Hepatocyte (in vitro differentiated cells): ENCODE measurements around the gene SOAT2. TPM values are rescaled to one million over a fixed set of nuclear protein-coding genes. Genes with fewer than 3 reads are reported as not detected.
"Not testable (repeated sequence)": the region's sequence is repeated elsewhere in the genome, so short reads cannot be mapped to it uniquely, and the experiment has no call there.

ENCODE experiments used
- DNase-seq: peaks from one replicate; pipeline ENCODE4 v3.0.0-alpha.2; 2016; ENCODE audit warnings: low spot score
- H2AFZ ChIP-seq: fragments of 200-600 bp; sonication (generic); 2 replicates; pipeline ENCODE4 v1.6.0; 2016; ENCODE audit warnings: antibody characterized with exemption, mild to moderate bottlenecking
- H3K27ac ChIP-seq: fragments of 200-600 bp; sonication (generic); 2 replicates; pipeline ENCODE4 v1.5.1; 2016; ENCODE audit warnings: mild to moderate bottlenecking
- H3K27me3 ChIP-seq: fragments of 200-600 bp; sonication (generic); 2 replicates; pipeline ENCODE4 v1.6.1; 2016
- H3K36me3 ChIP-seq: fragments of 200-600 bp; sonication (generic); replicated peaks from 2 replicates; pipeline ENCODE4 v1.5.1; 2016; ENCODE audit warnings: low read depth; ENCODE audit not compliant: insufficient read depth
- H3K4me1 ChIP-seq: fragments of 200-600 bp; sonication (generic); 2 replicates; pipeline ENCODE4 v1.5.1; 2016; ENCODE audit warnings: mild to moderate bottlenecking, moderate library complexity; ENCODE audit not compliant: insufficient read depth
- H3K4me2 ChIP-seq: fragments of 200-600 bp; sonication (generic); 2 replicates; pipeline ENCODE4 v1.6.0; 2016
- H3K4me3 ChIP-seq: fragments of 200-600 bp; sonication (generic); 2 replicates; pipeline ENCODE4 v1.5.1; 2016; ENCODE audit warnings: mild to moderate bottlenecking
- H3K79me2 ChIP-seq: fragments of 200-600 bp; sonication (generic); 2 replicates; pipeline ENCODE4 v1.6.0; 2017; ENCODE audit warnings: mild to moderate bottlenecking
- H3K9me2 ChIP-seq: fragments of 200-600 bp; sonication (generic); replicated peaks from 2 replicates; pipeline ENCODE4 v1.6.0; 2017; ENCODE audit warnings: mild to moderate bottlenecking; ENCODE audit not compliant: insufficient read depth
- H3K9me3 ChIP-seq: fragments of 200-600 bp; sonication (generic); 2 replicates; pipeline ENCODE4 v1.5.1; 2016; ENCODE audit warnings: low read depth, mild to moderate bottlenecking
- H4K20me1 ChIP-seq: fragments of 200-600 bp; sonication (generic); 2 replicates; pipeline ENCODE4 v1.6.0; 2016; ENCODE audit warnings: mild to moderate bottlenecking; ENCODE audit not compliant: insufficient read depth, poor library complexity, severe bottlenecking
- CTCF ChIP-seq: fragments of 200-600 bp; sonication (generic); IDR thresholded peaks from 2 replicates; pipeline ENCODE4 v1.5.1; 2016; ENCODE audit warnings: antibody characterized with exemption, mild to moderate bottlenecking; ENCODE audit not compliant: poor library complexity
- EZH2 ChIP-seq: fragments of 200-600 bp; sonication (generic); IDR thresholded peaks from 2 replicates; pipeline ENCODE4 v1.6.1; 2016; ENCODE audit warnings: antibody characterized with exemption, mild to moderate bottlenecking, borderline replicate concordance
- EZH2phosphoT487 ChIP-seq: fragments of 200-600 bp; sonication (generic); IDR thresholded peaks from one replicate; pipeline ENCODE4 v1.6.1; 2018; ENCODE audit warnings: antibody characterized with exemption, mild to moderate bottlenecking, low read depth, moderate library complexity; ENCODE audit not compliant: unreplicated experiment, severe bottlenecking
- WGBS: methylation state at CpG from one replicate; pipeline ENCODE4 v1.1.6; 2016; ENCODE audit warnings: low lambda C conversion rate; ENCODE audit errors: missing lambda C conversion rate; 5-methylcytosine and 5-hydroxymethylcytosine counted together
- polyA plus RNA-seq: library from polyadenylated mRNA; unstranded; fragments of >200 nt; fragmentation: Nextera tagmentation; extraction: Ambion mirVana; gene quantifications from 2 replicates; pipeline ENCODE4 v1.2.1, GENCODE V29; 2016
- total RNA-seq: library from RNA; depleted of rRNA; stranded (reverse); fragments of >200 nt; gene quantifications from 2 replicates; pipeline ENCODE4 v1.2.3, GENCODE V29; 2014

SOAT2 gene
- total and polyA plus RNA-seq, 2 experiments from 2014 or later = 21.8 to 29.4 TPM

DNA sequence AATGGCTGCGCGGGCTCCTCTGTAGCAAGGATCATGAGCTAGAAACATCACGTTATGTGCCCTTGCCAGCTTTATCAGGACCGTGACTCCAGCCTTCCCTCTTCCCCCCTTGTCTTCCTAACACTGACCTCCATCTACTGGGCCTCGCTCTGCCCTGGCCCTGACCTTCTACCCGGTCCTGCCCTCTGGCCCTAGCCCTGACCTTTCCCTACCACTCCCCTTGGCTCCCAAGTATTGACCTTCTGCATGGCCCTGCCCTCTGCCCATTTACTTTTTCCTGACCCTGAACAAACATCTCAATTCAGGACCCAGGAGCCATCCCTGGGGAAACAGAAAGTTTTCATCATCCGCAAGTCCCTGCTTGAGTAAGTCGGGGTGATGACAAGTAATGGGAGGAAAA, 2.0 kb downstream of the SOAT2 start:
- no peaks in the 10 kb centered on the region for H3K9me2 ChIP-seq
- no peak overlapping the region for H3K4me3 ChIP-seq
- no peak for DNase-seq
- H3K4me2 ChIP-seq = no peak overlapping the region
- no peaks in the 10 kb centered on the region for H4K20me1 ChIP-seq
- no peaks in the 10 kb centered on the region for H3K9me3 ChIP-seq
- 95% methylated on average over 8 of the region's 8 CpGs for WGBS
- TF ChIP-seq EZH2phosphoT487 (no peak), CTCF (no peak), EZH2 (no peak)
- no peak overlapping the region for H2AFZ ChIP-seq
- H3K79me2 ChIP-seq = peaks cover 2% of the 10 kb centered on the region
- H3K36me3 ChIP-seq = no peaks in the 10 kb centered on the region
- H3K27me3 ChIP-seq = no peaks in the 10 kb centered on the region
- peaks cover 7% of the 10 kb centered on the region for H3K4me1 ChIP-seq
- H3K27ac ChIP-seq = no peak overlapping the region

DNA sequence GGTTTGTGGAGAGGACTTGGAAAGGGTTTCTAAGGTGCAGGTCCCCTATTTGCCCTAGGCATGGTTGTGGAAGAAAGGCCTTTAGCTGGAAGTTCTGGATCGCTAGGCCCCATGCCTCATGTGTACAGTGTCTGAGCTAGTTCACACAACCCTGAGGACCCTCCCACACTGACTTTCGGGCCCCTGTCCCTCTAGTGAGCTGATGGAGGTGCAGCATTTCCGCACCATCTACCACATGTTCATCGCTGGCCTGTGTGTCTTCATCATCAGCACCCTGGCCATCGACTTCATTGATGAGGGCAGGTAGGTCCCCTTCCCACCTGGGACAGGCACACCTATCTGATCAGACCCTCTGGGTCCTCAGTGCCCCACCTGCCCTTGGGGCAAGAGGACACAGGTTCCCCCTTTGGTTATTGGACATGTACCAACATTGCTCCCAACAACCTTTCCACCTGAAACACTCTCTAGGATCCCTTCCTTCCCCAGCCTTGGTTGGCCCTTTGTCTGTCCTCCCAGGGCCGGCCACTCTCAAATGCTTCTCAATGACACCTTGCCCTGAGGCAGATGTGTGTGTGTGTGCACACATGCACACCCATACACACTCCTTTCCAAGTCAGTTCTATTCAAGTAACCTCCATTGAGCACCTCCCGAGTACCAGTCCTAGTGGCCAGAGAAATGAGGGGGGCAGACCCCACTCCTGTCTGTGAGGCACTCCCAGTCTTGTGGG, 2.6 kb downstream of the SOAT2 start:
- Histone ChIP-seq H3K79me2 (peaks cover 2% of the 10 kb centered on the region), H2AFZ (no peak overlapping the region), H3K4me2 (no peak overlapping the region), H3K36me3 (no peaks in the 10 kb centered on the region), H3K4me3 (no peak overlapping the region), H3K9me2 (no peaks in the 10 kb centered on the region), H3K27me3 (no peaks in the 10 kb centered on the region), H3K9me3 (no peaks in the 10 kb centered on the region), H4K20me1 (no peaks in the 10 kb centered on the region), H3K4me1 (peaks cover 7% of the 10 kb centered on the region), H3K27ac (no peak overlapping the region)
- TF ChIP-seq EZH2 = no peak
- no peak for TF ChIP-seq EZH2phosphoT487
- TF ChIP-seq CTCF = no peak
- no peak for DNase-seq
- WGBS = 85% methylated on average over 7 of the region's 7 CpGs

DNA sequence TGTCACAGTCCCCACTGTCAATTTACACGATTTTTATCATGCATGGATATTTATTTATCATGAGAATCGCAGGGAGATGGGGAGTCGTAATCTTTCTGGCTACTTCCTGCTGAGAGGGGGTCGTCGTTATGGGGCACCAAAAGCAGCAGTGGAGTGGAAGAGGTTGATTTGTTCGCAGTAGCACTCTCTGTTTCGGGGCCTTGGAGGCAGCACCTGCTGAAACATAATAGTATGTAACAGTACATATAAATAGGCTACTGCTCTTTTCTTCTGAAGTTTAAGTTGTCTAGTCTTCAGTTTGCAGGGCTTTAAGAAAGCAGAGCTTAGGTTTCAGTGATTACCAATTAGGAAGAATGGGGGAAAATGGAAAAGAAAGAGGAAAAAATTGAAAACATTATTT, 3.8 kb downstream of the SOAT2 start:
- TF ChIP-seq CTCF (no peak), EZH2 (no peak), EZH2phosphoT487 (no peak)
- no peak overlapping the region for H3K4me2 ChIP-seq

GRCh38 chr12:53112431-53112830, 9.1 kb downstream of the SOAT2 start:
- not testable (repeated sequence) for H4K20me1 ChIP-seq, DNase-seq, H3K9me3 ChIP-seq, H3K36me3 ChIP-seq, H2AFZ ChIP-seq, H3K9me2 ChIP-seq, H3K4me1 ChIP-seq, H3K79me2 ChIP-seq, H3K27me3 ChIP-seq, H3K4me3 ChIP-seq
- Histone ChIP-seq H3K27ac (peak overlapping the region; percentile 44), H3K4me2 (peak overlapping the region; percentile 65)
- WGBS = 75% methylated on average over 7 of the region's 7 CpGs

More for the DNA sequence above, 3.8 kb downstream of the SOAT2 start:
- Histone ChIP-seq H3K27ac (no peak overlapping the region), H3K79me2 (peaks cover 8% of the 10 kb centered on the region), H3K9me3 (no peaks in the 10 kb centered on the region), H4K20me1 (no peaks in the 10 kb centered on the region), H3K4me3 (no peak overlapping the region), H3K9me2 (no peaks in the 10 kb centered on the region), H2AFZ (no peak overlapping the region), H3K27me3 (no peaks in the 10 kb centered on the region), H3K4me1 (peaks cover 7% of the 10 kb centered on the region), H3K36me3 (no peaks in the 10 kb centered on the region)
- DNase-seq = no peak
- 51% methylated on average over 7 of the region's 7 CpGs for WGBS
